Uterus (tissue), 4 donors: ENCODE data around the gene ACAD11. TPM values are rescaled to one million over a fixed set of nuclear protein-coding genes. Genes with fewer than 3 reads are reported as not detected.

Experiments
- DNase-seq, 2 donors: peaks; one replicate each; pipeline ENCODE4 v3.0.0-alpha.2; 2019 to 2020
- H3K27ac ChIP-seq, 2 donors: fragments of 200-600 bp; sonication (generic); 1 replicate in 1 of 2; 2 replicates in 1 of 2; pipeline ENCODE4 v1.5.1; 2016 to 2018
- H3K27me3 ChIP-seq, 2 donors: fragments of 200-600 bp; sonication (generic); one replicate each; pipeline ENCODE4 v1.5.1; 2018 to 2019; ENCODE audit warnings: control low read depth in 1 of 2
- H3K36me3 ChIP-seq, 2 donors: fragments of 200-600 bp; sonication (generic); one replicate each; pipeline ENCODE4 v1.5.1; 2019; ENCODE audit warnings: control low read depth in 1 of 2
- H3K4me1 ChIP-seq, 2 donors: fragments of 200-600 bp; sonication (generic); one replicate each; pipeline ENCODE4 v1.5.1; 2018 to 2019; ENCODE audit warnings: control low read depth in 1 of 2
- H3K4me3 ChIP-seq, 2 donors: fragments of 200-600 bp; sonication (generic); 1 replicate in 1 of 2; 2 replicates in 1 of 2; pipeline ENCODE4 v1.5.1; 2018 to 2019; ENCODE audit warnings: mild to moderate bottlenecking in 1 of 2
- H3K9me3 ChIP-seq, 2 donors: fragments of 200-600 bp; sonication (generic); one replicate each; pipeline ENCODE4 v1.5.1; 2019; ENCODE audit warnings: control low read depth in 1 of 2
- POLR2A ChIP-seq, 2 donors: fragments of 450-650 bp; IDR thresholded peaks; one replicate each; pipeline ENCODE4 v1.6.1; 2016; ENCODE audit warnings: antibody characterized with exemption in 2 of 2, mild to moderate bottlenecking in 1 of 2, moderate library complexity in 1 of 2
- intact Hi-C: fragments of 100-400 bp; cut with DNase I; formaldehyde crosslinking; loops from one replicate; pipeline ENCODE4 v1.15.1; 2023; ENCODE audit warnings: low total_unique reads
- total RNA-seq, 4 donors: library from RNA; depleted of rRNA in 3 of 4; stranded (reverse); fragments of >200 nt in 3 of 4; gene quantifications; one replicate each; pipeline versions ENCODE4 v1.1.0 to v1.2.4, GENCODE V29; 2014 to 2023
- TF ChIP-seq, protein P1 (sequence below), 4 experiments: fragments of 200-600 bp in 2 of 4; fragments of 450-650 bp in 2 of 4; sonication (generic) in 2 of 4; IDR thresholded peaks; one replicate each; pipeline ENCODE4 v1.5.1; 2016 to 2019; ENCODE audit warnings: antibody characterized with exemption in 4 of 4, mild to moderate bottlenecking in 2 of 4, moderate library complexity in 1 of 4
- donor health status: DM: yes; HTN: yes; CAD: no.

Gene ACAD11
- total RNA-seq, 4 donors from 2014 or later, result 24.7 to 115 (median 47.0) TPM

DNA sequence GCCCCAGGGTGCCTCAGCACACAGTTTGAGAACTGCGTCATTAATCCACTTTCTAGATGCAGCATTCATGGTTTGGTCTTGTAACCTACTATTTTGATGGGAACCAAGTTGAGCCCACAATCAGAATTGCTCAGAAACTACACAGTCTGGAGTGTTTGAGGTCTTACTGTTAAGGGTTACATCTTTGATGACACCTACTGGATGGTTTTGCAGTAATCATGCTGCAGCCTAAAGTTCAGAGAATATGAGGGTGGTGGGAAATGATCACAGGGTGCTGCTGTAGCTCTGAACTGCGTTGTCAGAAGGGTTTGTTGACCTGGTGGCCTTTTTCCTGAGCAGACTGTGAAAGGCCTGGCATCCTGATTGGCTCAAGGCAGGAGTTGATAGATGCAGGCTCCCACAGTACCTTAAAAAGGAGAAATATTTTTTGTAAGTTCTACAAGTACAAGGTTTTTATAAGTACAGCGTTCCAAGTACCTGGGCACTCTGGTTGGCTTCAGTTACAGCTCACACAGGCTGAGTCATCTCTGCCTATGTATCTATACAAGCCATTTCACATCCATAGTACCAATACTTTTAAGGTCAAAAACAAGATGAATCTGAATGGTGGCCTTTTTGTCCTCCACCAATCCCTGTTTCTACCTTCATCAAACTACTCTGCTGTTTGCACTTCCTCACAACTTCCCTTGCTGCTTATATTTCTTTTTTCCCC lies 123.0 kb downstream of the ACAD11 start:
- intact Hi-C loops, result loop anchor here (5.0 kb wide), 1 partner anchor 106 kb away; no protein-coding TSS in a partner anchor
- TF ChIP-seq POLR2A (IDR thresholded peaks at IDR 0.05), result no peak
- TF ChIP-seq, protein P1, sequence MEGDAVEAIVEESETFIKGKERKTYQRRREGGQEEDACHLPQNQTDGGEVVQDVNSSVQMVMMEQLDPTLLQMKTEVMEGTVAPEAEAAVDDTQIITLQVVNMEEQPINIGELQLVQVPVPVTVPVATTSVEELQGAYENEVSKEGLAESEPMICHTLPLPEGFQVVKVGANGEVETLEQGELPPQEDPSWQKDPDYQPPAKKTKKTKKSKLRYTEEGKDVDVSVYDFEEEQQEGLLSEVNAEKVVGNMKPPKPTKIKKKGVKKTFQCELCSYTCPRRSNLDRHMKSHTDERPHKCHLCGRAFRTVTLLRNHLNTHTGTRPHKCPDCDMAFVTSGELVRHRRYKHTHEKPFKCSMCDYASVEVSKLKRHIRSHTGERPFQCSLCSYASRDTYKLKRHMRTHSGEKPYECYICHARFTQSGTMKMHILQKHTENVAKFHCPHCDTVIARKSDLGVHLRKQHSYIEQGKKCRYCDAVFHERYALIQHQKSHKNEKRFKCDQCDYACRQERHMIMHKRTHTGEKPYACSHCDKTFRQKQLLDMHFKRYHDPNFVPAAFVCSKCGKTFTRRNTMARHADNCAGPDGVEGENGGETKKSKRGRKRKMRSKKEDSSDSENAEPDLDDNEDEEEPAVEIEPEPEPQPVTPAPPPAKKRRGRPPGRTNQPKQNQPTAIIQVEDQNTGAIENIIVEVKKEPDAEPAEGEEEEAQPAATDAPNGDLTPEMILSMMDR (IDR thresholded peaks at IDR 0.05), result no peak
- Histone ChIP-seq H3K27me3 (no peaks in the 10 kb centered on the region), H3K9me3 (no peaks in the 10 kb centered on the region), H3K27ac (peak overlapping the region; percentile 32 to 58), H3K36me3 (no peaks in the 10 kb centered on the region), H3K4me1 (no peaks in the 10 kb centered on the region), H3K4me3 (no peak overlapping the region)
- DNase-seq, result no peak

DNA sequence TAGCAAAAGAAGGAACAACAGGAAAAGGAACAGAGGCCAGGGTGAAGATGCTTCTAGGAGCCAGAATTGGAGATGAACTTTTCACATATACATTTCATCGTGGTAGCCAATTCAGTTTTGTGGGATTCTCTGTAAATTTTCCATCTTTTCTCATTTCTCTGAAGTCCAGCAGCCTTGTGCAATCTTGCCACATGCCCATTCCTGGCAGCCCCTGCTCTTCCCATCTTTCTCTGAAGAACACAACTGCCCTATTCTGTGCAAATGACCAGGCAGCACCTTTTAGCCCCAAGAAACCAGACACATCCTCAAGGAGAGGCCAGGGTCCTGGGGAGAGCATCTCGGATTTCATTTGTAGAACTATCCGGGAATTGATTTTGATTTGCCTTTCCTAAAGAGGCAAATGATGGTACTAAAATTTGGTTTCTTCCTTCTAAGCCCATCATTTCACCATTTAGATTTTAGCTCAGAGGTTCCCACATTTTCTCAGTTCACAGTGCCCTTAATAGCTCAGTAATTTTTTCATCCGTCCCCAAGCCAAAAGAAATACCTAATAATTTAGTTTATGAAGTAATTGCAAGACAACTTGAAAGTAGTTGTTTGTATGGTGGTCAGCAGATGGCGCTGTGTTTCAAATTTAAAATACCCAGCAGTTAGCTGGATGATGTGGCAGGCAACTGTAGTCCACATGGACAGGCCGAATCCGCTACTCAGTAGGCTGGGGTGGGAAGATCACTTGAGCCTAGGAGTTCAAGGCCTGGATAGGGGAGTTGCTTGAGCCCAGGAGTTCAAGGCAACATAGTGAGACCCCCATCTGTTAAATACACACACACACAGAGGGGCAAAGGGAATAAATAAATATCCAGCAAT lies 123.8 kb downstream of the ACAD11 start:
- Histone ChIP-seq H3K4me3 (no peak overlapping the region), H3K27ac (peak overlapping the region; percentile 32 to 58), H3K27me3 (no peaks in the 10 kb centered on the region), H3K4me1 (no peaks in the 10 kb centered on the region), H3K9me3 (no peaks in the 10 kb centered on the region), H3K36me3 (no peaks in the 10 kb centered on the region)
- intact Hi-C loops, result loop anchor here (5.0 kb wide), 1 partner anchor 106 kb away; no protein-coding TSS in a partner anchor
- TF ChIP-seq, protein P1 (IDR thresholded peaks at IDR 0.05), result peak; percentile 61 to 75 (median 66)
- no peak for TF ChIP-seq POLR2A (IDR thresholded peaks at IDR 0.05)
- DNase-seq, result peak; percentile 63 to 81

DNA sequence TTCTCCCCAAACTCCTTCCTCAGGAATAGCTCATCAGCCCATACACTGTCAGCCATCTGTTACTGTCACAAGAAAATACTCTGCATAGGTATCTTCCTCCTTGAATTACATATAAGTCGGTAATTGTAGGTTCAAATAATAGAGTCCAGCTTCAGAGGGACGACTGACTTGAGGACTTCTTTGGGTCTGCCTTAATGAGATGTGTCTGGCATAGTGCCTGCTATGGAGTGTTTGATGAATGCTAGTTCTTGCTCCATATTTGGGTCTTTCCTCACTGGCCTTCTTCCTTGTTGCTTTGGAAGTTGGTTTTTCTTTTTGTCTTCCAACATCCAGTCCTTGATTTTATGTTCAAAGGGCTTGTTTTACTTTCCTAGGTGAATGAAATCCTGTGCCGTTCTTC lies 129.0 kb downstream of the ACAD11 start:
- intact Hi-C loops, result no loop called here
- Histone ChIP-seq H3K36me3 (no peaks in the 10 kb centered on the region), H3K9me3 (no peaks in the 10 kb centered on the region), H3K27ac (no peak overlapping the region), H3K4me1 (no peaks in the 10 kb centered on the region), H3K4me3 (no peak overlapping the region), H3K27me3 (no peaks in the 10 kb centered on the region)
- DNase-seq, result no peak
- TF ChIP-seq, protein P1 (IDR thresholded peaks at IDR 0.05), result no peak

DNA sequence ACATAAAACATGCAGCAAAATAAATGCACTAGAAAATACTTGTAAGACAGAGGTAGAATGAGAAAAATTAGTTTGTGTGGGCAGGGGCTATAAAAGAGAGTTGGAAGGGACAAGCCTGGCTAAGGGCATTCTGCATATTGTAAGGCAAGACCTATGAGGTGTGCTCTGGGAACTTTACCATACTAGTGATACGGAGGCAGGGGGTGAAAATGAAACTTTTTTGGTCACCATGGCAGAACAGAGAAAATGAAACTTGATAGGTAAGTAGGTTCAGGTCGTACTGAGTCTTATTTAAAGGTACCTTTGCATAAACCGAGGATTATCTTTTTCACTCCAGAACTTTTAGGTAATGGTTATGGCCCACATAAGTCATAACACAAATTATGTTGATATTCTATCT lies 137.3 kb downstream of the ACAD11 start:
- intact Hi-C loops, result no loop called here
- Histone ChIP-seq H3K27me3 (no peaks in the 10 kb centered on the region), H3K27ac (no peak overlapping the region), H3K9me3 (no peaks in the 10 kb centered on the region), H3K4me1 (no peaks in the 10 kb centered on the region), H3K4me3 (no peak overlapping the region), H3K36me3 (no peaks in the 10 kb centered on the region)
- TF ChIP-seq, protein P1 (IDR thresholded peaks at IDR 0.05), result no peak
- DNase-seq, result no peak

DNA sequence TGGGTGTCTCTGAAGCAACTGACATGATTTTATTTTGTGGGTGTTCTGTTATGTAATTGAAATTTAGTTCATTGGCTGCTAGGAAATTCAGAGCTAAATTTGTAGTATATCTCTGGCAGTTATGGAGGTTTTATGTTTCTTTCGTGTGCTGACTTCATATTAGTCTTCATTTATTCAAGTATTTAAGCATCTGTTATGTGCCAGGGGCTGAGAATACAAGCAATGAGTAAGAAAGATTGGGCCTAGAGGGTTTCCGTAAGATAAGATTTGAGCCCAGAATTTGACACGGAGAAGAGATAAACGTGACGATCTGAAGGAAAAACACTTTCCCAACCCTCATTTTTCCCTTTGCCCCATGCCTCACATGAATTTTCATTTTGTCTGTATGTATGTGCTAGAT lies 137.7 kb downstream of the ACAD11 start:
- H3K9me3 ChIP-seq, result no peaks in the 10 kb centered on the region
- intact Hi-C loops, result no loop called here
- no peak overlapping the region for H3K27ac ChIP-seq
- DNase-seq, result no peak
- H3K36me3 ChIP-seq, result no peaks in the 10 kb centered on the region
- no peak for TF ChIP-seq POLR2A (IDR thresholded peaks at IDR 0.05)
- TF ChIP-seq, protein P1 (IDR thresholded peaks at IDR 0.05), result no peak
- no peak overlapping the region for H3K4me3 ChIP-seq
- no peaks in the 10 kb centered on the region for H3K27me3 ChIP-seq
- no peaks in the 10 kb centered on the region for H3K4me1 ChIP-seq
